GM21528 (cell line): ENCODE data around the gene RASSF4.

Experiments
- ATAC-seq: cut with Tn5 transposase; IDR thresholded peaks from one replicate; pipeline ENCODE4 v1.9.1; 2021; ENCODE audit warnings: mild to moderate bottlenecking, moderate library complexity; ENCODE audit not compliant: unreplicated experiment, low FRiP score

Gene RASSF4

GRCh38 chr10:44985175-44985681, 25.6 kb downstream of the RASSF4 start:
- ATAC-seq: no peak

GRCh38 chr10:44986179-44986578, 26.6 kb downstream of the RASSF4 start:
- no peak for ATAC-seq

GRCh38 chr10:44986670-44987069, 27.1 kb downstream of the RASSF4 start:
- ATAC-seq: no peak

GRCh38 chr10:44988957-44989585, 29.5 kb downstream of the RASSF4 start:
- no peak for ATAC-seq

GRCh38 chr10:44989597-44990301, 30.1 kb downstream of the RASSF4 start:
- ATAC-seq: no peak

- ATAC-seq: no peak
Observed at GRCh38 chr10:44990302-44990655, 30.7 kb downstream of the RASSF4 start.

- ATAC-seq: no peak
Observed at GRCh38 chr10:44990965-44991364, 31.4 kb downstream of the RASSF4 start.

- no peak for ATAC-seq
Observed at GRCh38 chr10:44991571-44991970, 32.0 kb downstream of the RASSF4 start.

- no peak for ATAC-seq
Observed at GRCh38 chr10:44992070-44992731, 32.6 kb downstream of the RASSF4 start.

GRCh38 chr10:44992732-44993225, 33.2 kb downstream of the RASSF4 start:
- no peak for ATAC-seq

- ATAC-seq: no peak
Observed at GRCh38 chr10:44993226-44993921, 33.8 kb downstream of the RASSF4 start.

- ATAC-seq: no peak
Observed at GRCh38 chr10:44993922-44994751, 34.5 kb downstream of the RASSF4 start.

GRCh38 chr10:44994752-44995530, 35.3 kb downstream of the RASSF4 start:
- ATAC-seq: no peak

GRCh38 chr10:44995581-44995913, 35.9 kb downstream of the RASSF4 start:
- no peak for ATAC-seq

GRCh38 chr10:44995914-44996669, 36.5 kb downstream of the RASSF4 start:
- no peak for ATAC-seq

- ATAC-seq: no peak
Observed at GRCh38 chr10:44997105-44997748, 37.6 kb downstream of the RASSF4 start.

GRCh38 chr10:44998146-44998631, 38.6 kb downstream of the RASSF4 start:
- no peak for ATAC-seq

- no peak for ATAC-seq
Observed at GRCh38 chr10:45000138-45000751, 40.6 kb downstream of the RASSF4 start.
